Measurements from ENCODE around the gene KLK15.

DNA sequence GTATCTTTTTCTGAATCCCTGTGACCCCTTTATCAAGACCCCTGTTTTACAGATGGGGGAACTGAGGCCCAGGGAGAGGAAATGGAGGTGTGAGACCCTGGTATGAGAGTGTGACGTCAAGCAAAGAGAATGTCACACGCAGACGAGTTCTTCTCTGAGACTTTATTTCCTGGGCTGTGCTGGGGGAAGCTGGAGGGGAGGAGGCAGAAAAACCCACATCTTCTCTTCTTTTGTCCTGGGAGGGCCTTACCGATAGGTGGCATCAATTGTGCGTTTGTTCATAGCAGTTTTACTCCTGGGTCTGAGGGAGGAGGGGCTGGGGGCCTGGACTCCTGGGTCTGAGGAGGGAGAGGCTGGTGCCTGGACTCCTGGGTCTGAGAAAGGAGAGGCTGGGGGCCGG is 4.9 kb upstream of the KLK15 start:
- TF ChIP-seq, protein P1, sequence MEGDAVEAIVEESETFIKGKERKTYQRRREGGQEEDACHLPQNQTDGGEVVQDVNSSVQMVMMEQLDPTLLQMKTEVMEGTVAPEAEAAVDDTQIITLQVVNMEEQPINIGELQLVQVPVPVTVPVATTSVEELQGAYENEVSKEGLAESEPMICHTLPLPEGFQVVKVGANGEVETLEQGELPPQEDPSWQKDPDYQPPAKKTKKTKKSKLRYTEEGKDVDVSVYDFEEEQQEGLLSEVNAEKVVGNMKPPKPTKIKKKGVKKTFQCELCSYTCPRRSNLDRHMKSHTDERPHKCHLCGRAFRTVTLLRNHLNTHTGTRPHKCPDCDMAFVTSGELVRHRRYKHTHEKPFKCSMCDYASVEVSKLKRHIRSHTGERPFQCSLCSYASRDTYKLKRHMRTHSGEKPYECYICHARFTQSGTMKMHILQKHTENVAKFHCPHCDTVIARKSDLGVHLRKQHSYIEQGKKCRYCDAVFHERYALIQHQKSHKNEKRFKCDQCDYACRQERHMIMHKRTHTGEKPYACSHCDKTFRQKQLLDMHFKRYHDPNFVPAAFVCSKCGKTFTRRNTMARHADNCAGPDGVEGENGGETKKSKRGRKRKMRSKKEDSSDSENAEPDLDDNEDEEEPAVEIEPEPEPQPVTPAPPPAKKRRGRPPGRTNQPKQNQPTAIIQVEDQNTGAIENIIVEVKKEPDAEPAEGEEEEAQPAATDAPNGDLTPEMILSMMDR (IDR thresholded peaks at IDR 0.05): no peak
- TF ChIP-seq POLR2A (IDR thresholded peaks at IDR 0.05): no peak
